Panc1 (cell line): Measurements from ENCODE around the gene MTF1. TPM values are rescaled to one million over a fixed set of nuclear protein-coding genes. Genes with fewer than 3 reads are reported as not detected.

ENCODE experiments used
- ATAC-seq: fragments of 200-7000 bp; cut with Tn5 transposase; 2 replicates; pipeline ENCODE4 v1.9.1; 2020; ENCODE audit warnings: mild to moderate bottlenecking, moderate library complexity
- BruUV-seq: library from RNA; stranded (reverse); fragments of 400-500 nt; replicated peaks from 2 replicates; lab custom pipeline; 2021; lab: Mats Ljungman, UMichigan
- CTCF ChIA-PET: fragments of 300-600 bp; sonication (Branson Sonifier 250); formaldehyde crosslinking; loops from one replicate; lab custom pipeline; 2022; ENCODE audit warnings: antibody characterized with exemption; lab: Charles Lee
- POLR2A ChIA-PET: fragments of 300-600 bp; sonication (Branson Sonifier 250); formaldehyde crosslinking; loops from one replicate; lab custom pipeline; 2022; ENCODE audit warnings: antibody characterized with exemption; lab: Charles Lee
- DNase-seq: peaks from one replicate; pipeline ENCODE4 v3.0.0-alpha.2; 2010; ENCODE audit warnings: low read depth, low spot score
- H3K27ac ChIP-seq: 2 replicates; pipeline ENCODE4 v1.5.1; 2011; ENCODE audit warnings: mild to moderate bottlenecking, low read length, inconsistent platforms
- H3K27me3 ChIP-seq: fragments of 200-500 bp; sonication (Bioruptor generic); 2 replicates; pipeline ENCODE4 v1.6.0; 2014; ENCODE audit warnings: low read length, inconsistent platforms; ENCODE audit not compliant: control insufficient read depth, insufficient read depth
- H3K36me3 ChIP-seq: fragments of 200-500 bp; sonication (Bioruptor generic); 2 replicates; pipeline ENCODE4 v1.5.1; 2014; ENCODE audit warnings: inconsistent platforms, mild to moderate bottlenecking, low read length, moderate library complexity; ENCODE audit not compliant: control insufficient read depth, insufficient read depth
- H3K4me1 ChIP-seq: 2 replicates; pipeline ENCODE4 v1.5.1; 2011; ENCODE audit warnings: inconsistent platforms, mild to moderate bottlenecking, low read length, moderate library complexity; ENCODE audit not compliant: control insufficient read depth, insufficient read depth
- H3K4me3 ChIP-seq, 2 experiments: 2 replicates each; pipeline ENCODE4 v1.5.1; 2011 to 2012; ENCODE audit warnings: low read depth in 2 of 2, low read length in 2 of 2, mild to moderate bottlenecking in 2 of 2, inconsistent platforms in 1 of 2, moderate library complexity in 1 of 2
- H3K9me3 ChIP-seq: fragments of 200-500 bp; sonication (Bioruptor generic); 2 replicates; pipeline ENCODE4 v1.5.1; 2014; ENCODE audit warnings: low read depth, mild to moderate bottlenecking, inconsistent platforms, low read length, moderate library complexity; ENCODE audit not compliant: control insufficient read depth, insufficient read depth
- POLR2AphosphoS5 ChIP-seq: IDR thresholded peaks from 2 replicates; pipeline ENCODE4 v1.6.1; 2012; ENCODE audit warnings: mild to moderate bottlenecking, low read depth, low read length, moderate library complexity
- SIN3A ChIP-seq: IDR thresholded peaks from 2 replicates; pipeline ENCODE4 v1.6.1; 2012; ENCODE audit warnings: low read depth, mild to moderate bottlenecking, low read length, moderate library complexity, borderline replicate concordance; ENCODE audit not compliant: insufficient read depth
- TCF7L2 ChIP-seq: IDR thresholded peaks from 2 replicates; pipeline ENCODE4 v1.6.1; 2011; ENCODE audit warnings: mild to moderate bottlenecking, low read depth, low read length, inconsistent platforms
- in situ Hi-C: cut with HindIII; loops from 2 replicates; pipeline ENCODE4 v1.10.0; 2016; ENCODE audit warnings: low sequenced_read_pairs, low pct_unique_long_range_greater_than_20kb
- intact Hi-C: fragments of 100-400 bp; cut with micrococcal nuclease; formaldehyde crosslinking; loops from one replicate; pipeline ENCODE4 v1.10.0; 2022; ENCODE audit not compliant: unreplicated experiment
- total RNA-seq: library from RNA; stranded (reverse); gene quantifications from one replicate; pipeline ENCODE4 v1.2.1, GENCODE V29; 2021; ENCODE audit not compliant: unreplicated experiment
- TF ChIP-seq, protein P1 (sequence below): fragments of 450-650 bp; IDR thresholded peaks from 2 replicates; pipeline ENCODE4 v1.5.1; 2017; ENCODE audit warnings: mild to moderate bottlenecking
- TF ChIP-seq, protein P2 (sequence below), 2 experiments: IDR thresholded peaks; 2 replicates each; pipeline ENCODE4 v1.6.1; 2011 to 2012; ENCODE audit warnings: low read depth in 2 of 2, control low read depth in 1 of 2, low read length in 1 of 2, mild to moderate bottlenecking in 1 of 2, moderate library complexity in 1 of 2; ENCODE audit not compliant: insufficient read depth in 1 of 2

MTF1 gene
- total RNA-seq, 1 experiment from 2014 or later, result 26.2 TPM

DNA sequence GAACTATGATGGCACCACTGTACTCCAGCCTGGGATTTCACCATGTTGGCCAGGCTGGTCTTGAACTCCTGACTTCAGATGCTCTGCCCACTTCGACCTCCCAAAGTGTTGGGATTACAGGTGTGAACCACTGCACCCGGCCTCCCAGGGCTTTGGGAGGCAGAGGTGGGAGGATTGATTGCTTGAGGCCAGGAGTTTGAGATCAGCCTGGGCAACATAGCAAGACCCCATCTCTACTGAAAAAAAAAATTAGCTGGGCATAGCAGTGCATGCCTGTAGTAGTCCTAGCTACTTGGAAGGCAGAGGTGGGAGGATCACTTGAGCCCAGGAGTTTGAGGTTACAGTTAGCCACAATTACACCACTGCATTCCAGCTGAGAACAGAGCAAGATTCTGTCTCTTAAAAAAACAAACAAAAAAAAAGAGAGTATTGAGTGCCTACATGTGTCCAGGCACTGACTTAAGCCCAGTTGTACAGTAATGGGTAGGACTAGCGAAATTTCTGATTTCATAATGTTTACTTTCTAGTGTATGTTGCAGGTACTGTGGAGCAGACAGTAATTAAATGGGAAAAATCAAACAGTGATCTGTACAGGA, 61.5 kb downstream of the MTF1 start:
- H3K4me1 ChIP-seq, result 0 out of 2 replicates have a peak, but pooled peaks cover 2% of the 10 kb centered on the region
- BruUV-seq, result no TSS peak
- no peaks in the 10 kb centered on the region for H3K36me3 ChIP-seq
- no peak for DNase-seq
- H3K4me3 ChIP-seq, result no peak overlapping the region
- TF ChIP-seq TCF7L2, result no peak
- TF ChIP-seq, protein P1, sequence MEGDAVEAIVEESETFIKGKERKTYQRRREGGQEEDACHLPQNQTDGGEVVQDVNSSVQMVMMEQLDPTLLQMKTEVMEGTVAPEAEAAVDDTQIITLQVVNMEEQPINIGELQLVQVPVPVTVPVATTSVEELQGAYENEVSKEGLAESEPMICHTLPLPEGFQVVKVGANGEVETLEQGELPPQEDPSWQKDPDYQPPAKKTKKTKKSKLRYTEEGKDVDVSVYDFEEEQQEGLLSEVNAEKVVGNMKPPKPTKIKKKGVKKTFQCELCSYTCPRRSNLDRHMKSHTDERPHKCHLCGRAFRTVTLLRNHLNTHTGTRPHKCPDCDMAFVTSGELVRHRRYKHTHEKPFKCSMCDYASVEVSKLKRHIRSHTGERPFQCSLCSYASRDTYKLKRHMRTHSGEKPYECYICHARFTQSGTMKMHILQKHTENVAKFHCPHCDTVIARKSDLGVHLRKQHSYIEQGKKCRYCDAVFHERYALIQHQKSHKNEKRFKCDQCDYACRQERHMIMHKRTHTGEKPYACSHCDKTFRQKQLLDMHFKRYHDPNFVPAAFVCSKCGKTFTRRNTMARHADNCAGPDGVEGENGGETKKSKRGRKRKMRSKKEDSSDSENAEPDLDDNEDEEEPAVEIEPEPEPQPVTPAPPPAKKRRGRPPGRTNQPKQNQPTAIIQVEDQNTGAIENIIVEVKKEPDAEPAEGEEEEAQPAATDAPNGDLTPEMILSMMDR, result no peak
- TF ChIP-seq, protein P2, sequence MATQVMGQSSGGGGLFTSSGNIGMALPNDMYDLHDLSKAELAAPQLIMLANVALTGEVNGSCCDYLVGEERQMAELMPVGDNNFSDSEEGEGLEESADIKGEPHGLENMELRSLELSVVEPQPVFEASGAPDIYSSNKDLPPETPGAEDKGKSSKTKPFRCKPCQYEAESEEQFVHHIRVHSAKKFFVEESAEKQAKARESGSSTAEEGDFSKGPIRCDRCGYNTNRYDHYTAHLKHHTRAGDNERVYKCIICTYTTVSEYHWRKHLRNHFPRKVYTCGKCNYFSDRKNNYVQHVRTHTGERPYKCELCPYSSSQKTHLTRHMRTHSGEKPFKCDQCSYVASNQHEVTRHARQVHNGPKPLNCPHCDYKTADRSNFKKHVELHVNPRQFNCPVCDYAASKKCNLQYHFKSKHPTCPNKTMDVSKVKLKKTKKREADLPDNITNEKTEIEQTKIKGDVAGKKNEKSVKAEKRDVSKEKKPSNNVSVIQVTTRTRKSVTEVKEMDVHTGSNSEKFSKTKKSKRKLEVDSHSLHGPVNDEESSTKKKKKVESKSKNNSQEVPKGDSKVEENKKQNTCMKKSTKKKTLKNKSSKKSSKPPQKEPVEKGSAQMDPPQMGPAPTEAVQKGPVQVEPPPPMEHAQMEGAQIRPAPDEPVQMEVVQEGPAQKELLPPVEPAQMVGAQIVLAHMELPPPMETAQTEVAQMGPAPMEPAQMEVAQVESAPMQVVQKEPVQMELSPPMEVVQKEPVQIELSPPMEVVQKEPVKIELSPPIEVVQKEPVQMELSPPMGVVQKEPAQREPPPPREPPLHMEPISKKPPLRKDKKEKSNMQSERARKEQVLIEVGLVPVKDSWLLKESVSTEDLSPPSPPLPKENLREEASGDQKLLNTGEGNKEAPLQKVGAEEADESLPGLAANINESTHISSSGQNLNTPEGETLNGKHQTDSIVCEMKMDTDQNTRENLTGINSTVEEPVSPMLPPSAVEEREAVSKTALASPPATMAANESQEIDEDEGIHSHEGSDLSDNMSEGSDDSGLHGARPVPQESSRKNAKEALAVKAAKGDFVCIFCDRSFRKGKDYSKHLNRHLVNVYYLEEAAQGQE (IDR thresholded peaks at IDR 0.05; ENCODE audit: insufficient read depth in 1 of 2, low read depth in 2 of 2, low read length in 1 of 2), result no peak
- no peak for TF ChIP-seq POLR2AphosphoS5
- no peak for TF ChIP-seq SIN3A
- intact Hi-C loops, result no loop called here
- no peak for ATAC-seq
- POLR2A ChIA-PET, result interaction anchor here (0.6 to 1.5 kb wide), 2 partner anchors 10 to 62 kb away, joined by 3 to 6 read pairs; partner anchors contain the start of genes C1orf122 and YRDC
- no peaks in the 10 kb centered on the region for H3K27me3 ChIP-seq
- H3K9me3 ChIP-seq, result no peaks in the 10 kb centered on the region
- CTCF ChIA-PET, result no interaction called here
- in situ Hi-C loops, result no loop called here
- H3K27ac ChIP-seq, result no peak overlapping the region

DNA sequence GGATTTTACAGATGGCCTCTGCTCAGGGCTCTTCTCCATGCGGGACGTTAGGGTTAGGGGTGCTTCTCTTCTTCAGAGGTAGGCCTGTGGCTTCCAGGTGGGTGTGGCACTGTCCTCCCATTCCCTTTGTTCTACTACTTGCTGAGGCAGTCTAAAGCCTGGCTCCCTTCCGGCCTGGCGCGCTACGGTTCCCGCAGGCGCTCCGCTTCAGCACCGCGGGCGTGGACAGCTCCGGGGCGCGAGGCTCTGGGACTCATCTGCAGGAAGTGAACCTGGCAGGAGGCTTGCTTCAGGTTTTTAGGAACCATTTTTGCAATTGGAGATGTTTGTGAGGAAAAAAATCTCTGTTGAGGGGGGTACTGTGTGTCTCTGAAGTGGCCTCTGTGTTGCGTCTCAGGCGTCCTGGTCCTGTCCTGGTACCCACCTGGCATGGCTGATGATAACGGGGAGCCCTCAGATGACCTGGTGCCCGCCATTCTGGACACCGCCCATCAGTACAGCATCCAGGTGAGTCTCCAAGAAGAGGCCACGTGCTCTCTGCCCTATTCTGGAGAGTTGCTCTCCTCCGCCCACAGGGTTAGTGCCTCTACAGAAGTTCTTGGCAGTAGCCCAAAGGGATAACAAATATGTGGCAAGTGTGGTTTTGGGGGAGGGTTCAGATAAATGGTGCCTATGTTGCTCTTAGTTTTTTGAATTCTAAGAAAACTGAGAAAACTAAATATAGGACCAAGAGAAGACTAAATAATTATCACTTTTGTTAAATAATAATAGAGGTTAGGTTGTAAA, 63.9 kb downstream of the MTF1 start:
- ChIA-PET CTCF (no interaction called here), POLR2A (no interaction called here)
- no peaks in the 10 kb centered on the region for H3K27me3 ChIP-seq
- 0 out of 2 replicates have a peak, but pooled peaks cover 2% of the 10 kb centered on the region for H3K4me1 ChIP-seq
- peak overlapping the region; percentile 54 to 60 for H3K4me3 ChIP-seq
- BruUV-seq, result no TSS peak
- intact Hi-C loops (no loop called here), in situ Hi-C loops (no loop called here)
- no peaks in the 10 kb centered on the region for H3K9me3 ChIP-seq
- H3K36me3 ChIP-seq, result no peaks in the 10 kb centered on the region
- DNase-seq (no peak), ATAC-seq (no peak)
- no peak overlapping the region for H3K27ac ChIP-seq
- TF ChIP-seq SIN3A (peak; percentile 58; the same call in 1 of the 2 replicates), POLR2AphosphoS5 (no peak)
- TF ChIP-seq, protein P1, result no peak
- TF ChIP-seq, protein P2 (IDR thresholded peaks at IDR 0.05; ENCODE audit: insufficient read depth in 1 of 2, low read depth in 2 of 2, low read length in 1 of 2), result peak; percentile 97 to 98
